GM19452 (cell line): ENCODE results near the gene CRKL.
A peak's percentile ranks its signal among the peaks of the same experiment; 100 is the strongest.

Source experiments
- ATAC-seq: cut with Tn5 transposase; IDR thresholded peaks from one replicate; pipeline ENCODE4 v1.9.1; 2021; ENCODE audit not compliant: unreplicated experiment

The CRKL gene

DNA sequence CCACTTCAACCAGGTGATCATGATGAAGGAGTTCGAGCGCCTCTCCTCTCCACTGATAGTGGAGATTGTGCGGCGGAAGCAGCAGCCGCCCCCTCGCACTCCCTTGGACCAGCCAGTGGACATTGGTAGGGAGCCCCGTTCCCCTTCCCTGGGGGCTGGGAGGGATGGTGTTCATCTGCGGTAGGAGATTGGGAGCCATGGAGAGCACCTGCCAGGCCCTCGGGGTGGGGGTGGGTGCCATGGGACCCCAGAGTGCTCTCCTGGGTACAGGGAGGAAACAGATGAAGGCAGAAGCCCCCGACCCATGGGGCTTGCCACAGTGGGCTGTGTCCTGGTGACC, 77.7 kb downstream of the CRKL start:
- ATAC-seq, result no peak

DNA sequence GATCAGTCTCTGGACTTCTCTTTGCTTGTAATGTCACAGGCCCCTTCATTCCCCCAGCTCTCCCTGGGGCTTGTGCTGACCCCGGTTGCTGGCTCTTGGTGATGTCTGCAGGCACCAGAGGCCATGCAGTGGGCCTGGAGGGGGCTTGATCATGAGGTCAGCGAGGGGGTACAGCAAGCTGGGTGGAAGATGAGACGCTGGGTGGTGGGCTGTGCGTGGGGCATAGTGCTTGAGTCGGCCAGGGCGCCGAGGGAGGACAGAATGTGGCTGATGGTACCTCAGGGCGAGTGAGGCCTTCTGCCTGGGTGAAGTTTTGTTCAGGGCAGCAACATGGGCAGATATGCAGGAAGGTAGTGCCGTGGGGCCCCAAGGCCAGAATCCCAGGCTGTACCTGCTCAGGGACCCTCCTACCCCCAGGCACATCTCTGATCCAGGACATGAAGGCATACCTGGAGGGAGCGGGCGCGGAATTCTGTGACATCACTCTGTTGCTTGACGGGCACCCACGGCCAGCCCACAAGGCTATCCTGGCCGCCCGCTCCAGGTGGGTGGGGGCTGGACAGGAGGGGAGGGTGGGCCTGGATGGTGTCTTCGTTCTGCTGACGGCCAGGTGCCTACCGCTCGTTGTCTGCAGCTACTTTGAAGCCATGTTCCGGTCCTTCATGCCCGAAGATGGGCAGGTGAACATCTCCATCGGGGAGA, 78.3 kb downstream of the CRKL start:
- no peak for ATAC-seq

DNA sequence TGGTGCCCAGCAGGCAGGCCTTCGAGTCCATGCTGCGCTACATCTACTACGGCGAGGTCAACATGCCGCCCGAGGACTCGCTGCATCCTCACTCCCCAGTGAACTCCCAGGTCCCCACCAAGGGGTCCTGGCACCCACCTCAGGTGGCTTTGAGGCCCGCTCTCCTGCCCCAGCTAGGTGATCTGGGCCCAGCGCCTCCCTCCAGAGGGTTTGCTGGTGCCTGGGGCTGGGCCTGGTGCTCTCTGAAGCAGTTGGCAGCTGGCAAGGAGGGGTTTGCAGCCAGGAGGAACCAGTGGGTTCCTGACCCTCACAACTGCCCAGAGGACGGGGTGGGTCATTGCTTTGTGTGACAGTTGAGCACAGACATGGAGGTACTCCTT, 78.8 kb downstream of the CRKL start:
- no peak for ATAC-seq

DNA sequence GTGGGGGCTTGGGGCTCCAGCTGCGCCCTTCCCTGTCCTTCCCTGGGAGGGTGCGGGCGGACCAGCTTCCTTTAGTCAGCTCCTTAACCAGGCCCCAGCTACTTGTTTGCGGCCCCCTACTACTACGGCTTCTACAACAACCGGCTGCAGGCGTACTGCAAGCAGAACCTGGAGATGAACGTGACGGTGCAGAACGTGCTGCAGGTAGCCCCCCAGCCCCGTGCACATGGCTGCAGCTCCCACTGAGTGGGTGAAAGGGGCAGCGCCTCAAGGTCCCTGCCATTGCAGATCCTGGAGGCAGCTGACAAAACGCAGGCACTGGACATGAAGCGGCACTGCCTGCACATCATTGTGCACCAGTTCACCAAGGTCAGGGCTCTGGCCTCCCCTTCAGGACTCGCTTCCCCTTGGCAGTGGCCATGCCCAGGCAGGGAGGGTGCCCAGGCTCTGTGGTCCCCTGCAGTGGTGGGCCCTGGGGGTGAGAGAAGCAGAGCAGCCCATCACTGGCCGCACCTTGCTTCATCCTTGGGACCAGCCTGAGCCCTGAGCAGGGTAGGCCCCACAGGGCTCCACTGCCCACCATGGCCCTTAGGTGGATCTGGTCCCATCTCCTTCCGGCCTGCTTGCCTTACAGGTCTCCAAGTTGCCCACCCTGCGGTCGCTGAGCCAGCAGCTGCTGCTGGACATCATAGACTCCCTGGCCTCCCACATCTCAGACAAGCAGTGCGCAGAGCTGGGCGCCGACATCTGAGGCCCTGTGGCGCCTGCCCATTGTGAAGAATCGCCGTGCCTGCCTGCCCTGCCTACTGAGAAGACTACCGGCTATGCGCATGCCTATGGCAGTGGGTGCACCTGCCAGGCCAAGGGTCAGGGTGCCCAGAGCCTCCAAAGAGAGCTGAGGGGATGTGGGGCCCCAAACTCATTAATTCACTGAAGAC, 79.7 kb downstream of the CRKL start:
- no peak for ATAC-seq

DNA sequence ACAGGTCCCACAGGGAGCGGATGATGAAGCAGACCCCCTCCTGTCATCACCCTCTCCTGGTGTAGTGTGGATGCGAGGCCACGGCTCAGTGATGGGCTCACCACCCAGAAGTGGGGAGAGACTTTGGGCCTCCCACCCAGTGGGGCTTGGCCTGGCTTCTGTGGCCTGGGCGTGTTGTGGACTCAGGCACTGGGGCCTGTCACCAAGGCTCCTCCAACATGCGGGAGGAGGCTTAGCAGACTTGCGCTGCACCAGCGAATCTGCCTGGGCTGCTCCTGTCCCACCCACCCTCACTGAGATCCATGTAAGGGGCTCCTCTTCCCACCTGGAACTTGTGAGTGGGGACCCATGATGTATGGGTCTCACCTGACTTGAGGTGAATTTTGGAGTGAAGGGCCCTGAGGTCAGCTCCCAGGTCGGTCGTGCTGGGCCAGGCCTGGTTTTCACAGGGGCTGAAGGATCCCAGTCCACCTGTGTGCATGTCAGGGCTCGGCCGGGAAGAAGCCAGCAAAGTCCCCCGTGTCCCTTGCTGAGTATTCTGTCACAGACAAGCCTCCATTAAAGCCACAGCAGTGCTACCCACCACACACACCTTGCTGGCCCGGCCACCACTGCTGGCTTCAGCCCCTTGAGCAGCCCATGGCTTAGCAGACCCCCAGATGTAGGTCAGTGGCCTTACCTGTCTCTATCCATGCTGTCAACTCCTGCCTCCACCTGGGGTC, 80.5 kb downstream of the CRKL start:
- ATAC-seq, result no peak

DNA sequence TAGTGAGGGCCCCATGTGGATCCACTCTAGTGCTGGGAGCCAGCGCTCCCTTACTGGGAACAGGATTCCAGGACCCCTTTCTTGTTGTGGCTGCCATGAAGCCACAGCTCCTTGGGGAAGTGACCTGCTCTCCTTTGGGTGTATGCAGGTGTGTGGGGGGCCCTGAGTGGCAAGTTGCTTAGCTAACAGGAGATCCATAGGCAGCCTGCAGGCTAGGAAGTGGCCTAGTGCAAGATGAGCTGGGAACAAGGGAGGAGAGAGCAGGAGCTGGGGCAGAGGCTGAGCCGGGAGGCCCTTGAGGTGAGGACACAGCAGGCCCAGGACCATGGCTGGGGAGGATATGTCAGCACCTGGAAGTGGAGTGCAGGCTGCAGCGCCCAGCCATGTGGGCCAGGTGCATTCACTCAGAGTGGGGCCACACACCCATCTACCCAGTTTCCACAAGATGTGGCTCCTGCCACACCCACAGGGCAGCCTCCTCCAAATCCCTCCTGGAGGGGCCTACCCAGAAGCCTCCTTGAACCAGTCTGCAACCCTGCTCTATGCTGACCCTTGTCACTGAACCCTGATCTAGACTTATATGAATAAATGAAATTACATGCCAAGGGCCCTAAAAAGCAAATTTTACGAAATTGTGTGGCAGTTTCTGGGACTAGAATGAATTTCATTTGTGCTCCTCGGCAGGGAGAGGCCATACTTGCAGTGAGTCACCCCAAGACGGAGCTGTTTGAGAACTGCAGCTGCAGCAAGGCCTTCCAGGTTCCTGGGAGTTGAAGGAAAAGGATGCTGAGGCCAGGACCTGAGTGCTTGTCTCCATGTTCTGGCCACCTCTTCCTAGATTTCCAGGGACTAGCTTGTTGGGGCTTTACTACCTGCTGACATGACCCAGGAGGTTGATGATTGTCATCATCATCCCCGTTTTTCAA, 81.5 kb downstream of the CRKL start:
- no peak for ATAC-seq

DNA sequence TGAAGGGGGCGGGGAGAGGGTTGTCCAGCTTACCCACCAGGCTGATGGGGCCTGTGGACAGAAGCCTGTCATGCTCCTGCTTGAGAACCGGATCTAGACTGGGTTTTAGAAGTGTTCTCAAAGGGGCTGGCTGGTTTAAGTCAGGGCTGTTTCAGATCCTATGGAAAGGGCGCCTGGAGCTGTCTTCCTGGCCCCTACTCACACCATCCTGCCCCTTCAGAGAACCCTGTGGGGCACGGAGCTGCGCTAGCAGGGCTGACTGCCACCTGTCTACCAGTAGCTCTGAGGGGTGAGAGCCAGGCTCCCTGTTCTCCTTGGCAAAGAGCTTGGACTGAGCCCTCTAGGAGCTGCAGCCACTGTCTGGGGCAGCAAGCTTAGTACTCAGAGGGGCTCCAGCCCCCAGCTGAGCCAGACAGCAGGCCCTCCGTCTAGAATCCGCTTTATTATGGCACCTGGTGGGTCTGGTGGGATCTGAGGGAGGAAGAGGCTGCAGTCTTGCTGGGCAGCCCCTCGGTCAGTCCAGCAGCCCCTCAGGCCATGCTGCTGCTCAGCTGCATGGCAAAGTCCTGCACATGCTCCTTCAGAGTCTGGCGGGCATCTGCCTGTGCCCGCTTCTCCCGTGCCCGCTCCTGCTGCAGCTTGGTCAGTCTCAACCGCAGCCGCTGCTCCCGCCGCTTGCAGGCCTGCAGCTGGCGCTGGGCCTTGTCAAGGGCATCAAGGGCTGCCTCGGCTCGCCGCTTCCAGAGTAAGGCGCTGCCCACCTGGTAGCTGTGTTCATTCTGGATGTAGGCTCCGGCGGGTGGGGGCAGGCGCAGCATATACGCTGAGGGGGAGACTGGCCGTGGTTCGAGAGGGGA, 82.4 kb downstream of the CRKL start:
- no peak for ATAC-seq

DNA sequence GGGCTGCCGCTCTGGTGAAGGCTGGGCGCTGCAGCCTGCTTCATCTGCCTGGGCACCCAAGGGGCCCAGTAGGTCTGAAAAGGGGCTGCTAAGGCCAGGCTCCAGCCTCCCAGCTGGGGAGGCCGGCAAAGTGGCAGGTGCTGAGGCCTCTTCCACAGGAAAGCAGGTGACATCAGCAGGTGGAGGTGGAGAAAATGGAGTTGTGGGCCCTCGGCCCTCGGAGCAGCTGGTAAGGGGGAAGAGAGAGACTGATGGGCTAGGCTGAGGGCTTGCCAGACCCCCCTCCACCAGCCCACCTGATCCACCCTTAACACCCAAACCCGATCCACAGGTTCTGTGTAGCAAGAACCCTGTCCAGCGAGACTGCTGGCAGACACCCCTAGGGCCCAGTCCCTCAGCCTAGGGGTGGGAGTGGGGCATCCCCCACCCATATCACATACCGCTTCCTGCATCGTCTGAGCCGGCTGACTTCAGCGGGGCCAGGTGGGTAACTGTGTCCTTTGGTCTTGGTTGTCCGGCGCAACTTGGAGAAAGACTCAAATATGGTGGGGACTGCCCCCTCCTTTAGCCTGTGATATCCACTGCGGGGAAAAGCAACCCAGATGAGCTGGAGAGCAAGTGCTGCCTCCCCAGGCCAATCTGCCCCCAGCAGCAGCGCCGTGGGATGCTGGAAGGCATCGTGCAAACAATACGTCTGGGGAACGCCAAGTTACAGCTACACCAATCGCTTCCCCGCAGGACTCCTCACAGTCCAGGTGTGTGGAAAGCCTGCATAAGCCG, 83.2 kb downstream of the CRKL start:
- no peak for ATAC-seq

DNA sequence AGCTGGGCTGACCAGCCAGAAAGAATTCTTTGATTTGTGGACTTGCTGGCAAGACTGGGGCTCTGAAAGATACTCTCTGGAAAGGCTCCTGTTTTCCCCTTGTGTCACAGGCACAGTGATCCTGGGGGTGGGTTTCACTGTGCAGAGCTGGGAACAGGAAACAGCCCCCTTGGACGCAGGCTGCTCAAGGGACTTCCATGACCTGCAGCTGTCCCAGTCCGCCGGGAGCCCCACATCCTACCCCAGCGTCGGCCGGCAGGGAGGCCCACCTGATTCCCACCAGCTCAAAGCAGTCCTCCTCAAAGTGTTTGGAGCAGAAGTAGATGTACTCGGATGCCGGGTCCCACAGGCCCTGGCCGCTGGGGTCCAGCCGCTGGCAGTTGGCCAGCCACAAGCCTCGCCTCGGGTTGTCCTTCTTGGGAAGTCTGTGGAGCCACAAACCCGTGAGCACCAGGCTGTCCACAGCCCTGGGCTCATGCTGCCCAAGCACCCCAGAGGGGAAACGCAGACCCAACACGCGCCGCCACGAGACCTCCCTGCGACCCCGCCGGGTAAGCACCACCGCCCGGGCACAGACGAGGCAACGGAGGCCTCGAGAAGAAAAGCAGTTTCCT, 83.9 kb downstream of the CRKL start:
- ATAC-seq, result peak; percentile 9

DNA sequence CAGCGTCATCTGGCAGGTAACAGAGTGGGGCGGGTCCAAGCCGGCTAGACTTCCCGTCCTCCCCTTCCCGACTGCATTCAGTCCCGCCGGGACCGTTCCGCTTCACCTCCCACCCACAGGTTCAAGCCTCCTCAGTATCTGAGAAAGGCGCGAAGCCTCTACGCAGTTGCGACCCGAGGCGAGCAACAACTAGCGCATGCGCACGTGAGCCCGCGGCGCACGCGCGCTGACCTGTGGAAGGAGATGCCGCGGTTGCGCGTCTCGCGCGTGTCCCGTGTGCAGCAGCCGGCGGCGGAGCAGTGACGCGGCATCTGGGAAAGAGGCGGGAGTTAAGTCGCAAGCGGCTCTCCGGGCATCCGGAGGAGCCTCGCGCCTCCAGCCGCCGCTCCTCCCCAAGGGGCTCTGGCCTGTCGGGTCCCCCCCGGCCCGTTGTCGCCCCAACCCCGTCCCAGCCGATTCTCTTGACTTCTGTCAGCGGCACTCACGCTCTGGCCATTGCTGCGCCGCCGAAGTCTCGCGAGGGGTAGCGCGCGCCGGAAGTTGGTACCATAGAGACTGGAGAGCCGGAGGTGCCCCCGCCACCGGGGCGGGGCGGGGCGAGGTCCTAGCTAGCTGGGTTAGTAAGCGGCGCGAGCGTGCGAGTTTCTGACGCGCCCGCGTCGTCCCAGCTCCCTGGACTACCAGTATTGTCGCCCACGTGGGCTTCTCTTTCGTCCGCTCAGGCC, 84.6 kb downstream of the CRKL start, which contains the start of gene THAP7:
TSS of gene THAP7 (minus strand) at position 518 of the 725 bp plus-strand sequence. CDS start at position 311, 207 bp downstream.
- ATAC-seq, result peak; percentile 89
